ENCODE results near the gene HIP1R.
A peak's percentile ranks its signal among the peaks of the same experiment; 100 is the strongest.

Gene HIP1R

DNA sequence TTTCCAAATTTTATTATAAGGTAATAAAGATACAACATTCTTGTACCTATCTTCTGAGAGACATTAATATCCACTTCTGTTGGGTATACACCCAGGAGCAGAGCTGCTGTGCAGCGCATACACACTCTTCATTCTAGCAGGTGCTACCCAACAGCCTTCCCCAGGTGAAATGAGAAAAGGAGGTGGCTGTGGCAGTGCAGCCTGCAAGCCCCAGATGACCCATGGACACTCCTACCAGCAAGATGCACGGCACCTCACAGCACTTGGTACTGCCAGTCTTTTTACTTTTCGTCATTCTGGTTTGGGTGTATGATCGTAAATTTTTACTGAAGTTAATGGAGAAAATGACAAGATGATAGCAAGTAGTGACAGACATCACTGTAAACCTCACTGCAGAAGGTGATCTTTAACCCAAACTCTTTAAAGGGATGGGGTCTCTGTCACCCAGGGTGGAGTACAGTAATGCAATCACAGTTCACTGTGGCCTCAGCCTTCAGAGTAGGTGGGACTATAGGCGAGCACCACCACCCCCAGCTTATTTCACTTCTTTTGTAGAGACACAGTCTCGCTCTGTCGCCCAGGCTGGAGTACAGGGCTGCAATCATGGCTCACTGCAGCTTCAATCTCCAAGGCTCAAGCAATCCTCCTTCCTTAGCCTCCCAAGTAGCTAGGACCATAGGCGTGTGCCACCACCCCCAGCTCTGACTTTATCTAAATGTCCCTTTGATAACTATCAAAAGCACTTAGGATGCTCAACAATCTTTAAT lies 34.1 kb downstream of the HIP1R start:
- no peaks in the 10 kb centered on the region for H3K9me3 ChIP-seq (ENCODE audit: control insufficient read depth, insufficient read depth, low read length)
- no peaks in the 10 kb centered on the region for H3K9me2 ChIP-seq (replicated peaks; ENCODE audit: control insufficient read depth, low read length)
- H3K4me1 ChIP-seq (ENCODE audit: control insufficient read depth, low read length): peaks cover 38% of the 10 kb centered on the region
- no peaks in the 10 kb centered on the region for H3K36me3 ChIP-seq (ENCODE audit: control insufficient read depth, low read length)
- no peak overlapping the region for H3K27ac ChIP-seq (ENCODE audit: low read depth, low read length)
- peaks cover 16% of the 10 kb centered on the region for H3F3A ChIP-seq (ENCODE audit: control insufficient read depth, insufficient read depth)
- no peaks in the 10 kb centered on the region for H4K20me1 ChIP-seq (ENCODE audit: control insufficient read depth, insufficient read depth, low read depth, low read length)
- H3K4me2 ChIP-seq (ENCODE audit: low read length): no peak overlapping the region
- no peak overlapping the region for H3K4me3 ChIP-seq (ENCODE audit: low read length)
- TF ChIP-seq EZH2phosphoT487 (IDR thresholded peaks at IDR 0.05; ENCODE audit: borderline replicate concordance, low read length): no peak
- TF ChIP-seq, protein P1, sequence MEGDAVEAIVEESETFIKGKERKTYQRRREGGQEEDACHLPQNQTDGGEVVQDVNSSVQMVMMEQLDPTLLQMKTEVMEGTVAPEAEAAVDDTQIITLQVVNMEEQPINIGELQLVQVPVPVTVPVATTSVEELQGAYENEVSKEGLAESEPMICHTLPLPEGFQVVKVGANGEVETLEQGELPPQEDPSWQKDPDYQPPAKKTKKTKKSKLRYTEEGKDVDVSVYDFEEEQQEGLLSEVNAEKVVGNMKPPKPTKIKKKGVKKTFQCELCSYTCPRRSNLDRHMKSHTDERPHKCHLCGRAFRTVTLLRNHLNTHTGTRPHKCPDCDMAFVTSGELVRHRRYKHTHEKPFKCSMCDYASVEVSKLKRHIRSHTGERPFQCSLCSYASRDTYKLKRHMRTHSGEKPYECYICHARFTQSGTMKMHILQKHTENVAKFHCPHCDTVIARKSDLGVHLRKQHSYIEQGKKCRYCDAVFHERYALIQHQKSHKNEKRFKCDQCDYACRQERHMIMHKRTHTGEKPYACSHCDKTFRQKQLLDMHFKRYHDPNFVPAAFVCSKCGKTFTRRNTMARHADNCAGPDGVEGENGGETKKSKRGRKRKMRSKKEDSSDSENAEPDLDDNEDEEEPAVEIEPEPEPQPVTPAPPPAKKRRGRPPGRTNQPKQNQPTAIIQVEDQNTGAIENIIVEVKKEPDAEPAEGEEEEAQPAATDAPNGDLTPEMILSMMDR (IDR thresholded peaks at IDR 0.05; ENCODE audit: low read depth, low read length, poor library complexity, severe bottlenecking): no peak
- peaks cover 3% of the 10 kb centered on the region; the same call in 1 of the 2 replicates for H3K27me3 ChIP-seq (ENCODE audit: control insufficient read depth, low read length)
- no peaks in the 10 kb centered on the region for H3K79me2 ChIP-seq (ENCODE audit: control insufficient read depth, low read length)

DNA sequence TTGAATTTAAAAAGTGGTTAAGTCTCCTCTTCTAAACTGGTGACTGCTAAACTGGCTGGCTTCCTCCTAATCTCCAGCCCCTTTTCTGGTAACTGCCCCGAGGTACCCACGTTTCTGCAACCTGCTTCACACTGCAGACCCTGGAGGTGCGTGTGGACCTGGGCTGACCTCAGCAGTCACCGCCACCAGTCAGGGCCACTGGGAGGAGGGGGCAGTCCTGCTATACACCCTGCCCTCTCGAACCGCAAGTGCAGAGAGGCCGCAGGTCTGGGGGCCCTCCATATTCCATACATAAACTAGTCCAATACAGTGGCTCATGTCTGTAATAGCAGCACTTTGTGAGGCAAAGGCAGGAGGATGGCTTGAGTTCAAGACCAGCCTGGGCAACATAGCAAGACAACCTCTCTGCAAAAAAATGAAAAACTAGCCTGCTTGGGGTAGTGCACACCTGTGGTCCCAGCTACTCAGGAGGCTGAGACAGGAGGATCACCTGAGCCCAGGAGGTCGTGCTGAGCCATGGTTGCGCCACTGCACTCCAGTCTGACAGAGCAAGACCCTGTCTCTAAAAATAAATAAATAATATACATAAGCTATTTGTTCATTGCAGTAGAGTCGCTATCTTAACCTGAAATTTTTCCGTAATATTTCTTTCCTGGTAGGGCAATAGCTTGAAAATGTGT lies 35.0 kb downstream of the HIP1R start:
- Histone ChIP-seq H3K79me2 (ENCODE audit: control insufficient read depth, low read length) (no peaks in the 10 kb centered on the region), H3K4me2 (ENCODE audit: low read length) (peak overlapping the region; percentile 74; the same call in 1 of the 2 replicates), H3F3A (ENCODE audit: control insufficient read depth, insufficient read depth) (peaks cover 16% of the 10 kb centered on the region), H3K4me3 (ENCODE audit: low read length) (no peak overlapping the region), H3K27ac (ENCODE audit: low read depth, low read length) (no peak overlapping the region), H3K4me1 (ENCODE audit: control insufficient read depth, low read length) (peaks cover 42% of the 10 kb centered on the region), H3K9me2 (replicated peaks; ENCODE audit: control insufficient read depth, low read length) (no peaks in the 10 kb centered on the region), H3K9me3 (ENCODE audit: control insufficient read depth, insufficient read depth, low read length) (no peaks in the 10 kb centered on the region), H4K20me1 (ENCODE audit: control insufficient read depth, insufficient read depth, low read depth, low read length) (no peaks in the 10 kb centered on the region), H3K27me3 (ENCODE audit: control insufficient read depth, low read length) (peaks cover 3% of the 10 kb centered on the region; the same call in 1 of the 2 replicates), H3K36me3 (ENCODE audit: control insufficient read depth, low read length) (no peaks in the 10 kb centered on the region)
- TF ChIP-seq, protein P1 (IDR thresholded peaks at IDR 0.05; ENCODE audit: low read depth, low read length, poor library complexity, severe bottlenecking): no peak

DNA sequence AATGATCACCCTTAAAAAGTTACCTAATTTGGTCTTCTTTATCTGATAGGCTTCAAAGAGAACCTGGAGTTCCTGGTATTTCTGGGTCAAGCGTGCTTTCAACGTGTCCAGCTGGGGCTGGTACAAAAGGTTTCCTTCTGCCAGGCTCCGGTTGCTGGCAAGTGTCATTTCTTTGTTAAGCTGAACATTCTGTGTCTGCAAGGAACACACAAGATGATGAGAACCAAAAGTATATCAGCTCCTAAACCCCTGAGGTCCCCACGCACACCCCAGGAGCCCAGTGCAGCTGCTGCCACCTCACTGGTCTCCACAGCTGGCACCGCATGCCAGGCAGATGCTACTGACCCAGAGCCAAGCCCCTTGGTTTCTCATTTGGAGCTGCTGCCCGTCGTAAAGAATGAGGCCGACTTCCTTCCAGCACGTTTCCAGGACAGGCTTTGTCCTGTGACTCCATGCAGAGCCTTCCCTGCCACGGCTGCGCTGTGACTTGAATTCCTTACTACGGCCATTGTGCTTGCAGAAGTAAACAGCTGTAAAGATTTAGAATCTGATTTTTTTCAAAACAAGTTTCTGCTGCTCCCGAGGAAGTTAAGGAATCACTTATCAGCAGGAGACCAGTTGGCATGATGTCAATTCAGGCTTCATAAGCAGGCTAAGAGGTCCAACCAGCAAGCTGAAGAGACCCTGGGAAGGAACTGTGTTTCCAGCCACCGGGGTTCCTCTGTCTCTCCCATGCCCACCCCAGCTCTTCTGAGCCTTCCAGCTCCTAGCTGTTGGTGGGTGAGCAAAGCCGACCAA lies 35.8 kb downstream of the HIP1R start:
- peaks cover 50% of the 10 kb centered on the region for H3K4me1 ChIP-seq (ENCODE audit: control insufficient read depth, low read length)
- H4K20me1 ChIP-seq (ENCODE audit: control insufficient read depth, insufficient read depth, low read depth, low read length): no peaks in the 10 kb centered on the region
- peaks cover 22% of the 10 kb centered on the region for H3F3A ChIP-seq (ENCODE audit: control insufficient read depth, insufficient read depth)
- H3K27me3 ChIP-seq (ENCODE audit: control insufficient read depth, low read length): peaks cover 3% of the 10 kb centered on the region; the same call in 1 of the 2 replicates
- H3K4me3 ChIP-seq (ENCODE audit: low read length): peak overlapping the region; percentile 60
- H3K4me2 ChIP-seq (ENCODE audit: low read length): peak overlapping the region; percentile 74
- no peaks in the 10 kb centered on the region for H3K36me3 ChIP-seq (ENCODE audit: control insufficient read depth, low read length)
- no peak overlapping the region for H3K27ac ChIP-seq (ENCODE audit: low read depth, low read length)
- H3K79me2 ChIP-seq (ENCODE audit: control insufficient read depth, low read length): no peaks in the 10 kb centered on the region
- no peaks in the 10 kb centered on the region for H3K9me3 ChIP-seq (ENCODE audit: control insufficient read depth, insufficient read depth, low read length)
- no peaks in the 10 kb centered on the region for H3K9me2 ChIP-seq (replicated peaks; ENCODE audit: control insufficient read depth, low read length)
- TF ChIP-seq EZH2phosphoT487 (IDR thresholded peaks at IDR 0.05; ENCODE audit: borderline replicate concordance, low read length): no peak

All from DOHH2 (cell line).